WERI-Rb-1 (cell line): Measurements from ENCODE around the gene TRAPPC2.
A peak's percentile ranks its signal among the peaks of the same experiment; 100 is the strongest.
"Not testable (repeated sequence)": the region's sequence is repeated elsewhere in the genome, so short reads cannot be mapped to it uniquely, and the experiment has no call there.

Experiments used
- DNase-seq: peaks from one replicate; pipeline ENCODE4 v3.0.0-alpha.2; 2020
- H3K27ac ChIP-seq: fragments of 250-450 bp; sonication (Bioruptor Pico); 2 replicates; pipeline ENCODE4 v1.5.1; 2020; ENCODE audit warnings: mild to moderate bottlenecking, moderate library complexity
- H3K27me3 ChIP-seq: fragments of 250-450 bp; sonication (Bioruptor Pico); 2 replicates; pipeline ENCODE4 v1.5.1; 2021; ENCODE audit warnings: mild to moderate bottlenecking, low read depth, moderate library complexity; ENCODE audit not compliant: insufficient read depth, severe bottlenecking
- H3K36me3 ChIP-seq: fragments of 250-450 bp; sonication (Bioruptor Pico); 2 replicates; pipeline ENCODE4 v1.5.1; 2020; ENCODE audit warnings: mild to moderate bottlenecking, moderate library complexity
- H3K4me3 ChIP-seq: 2 replicates; pipeline ENCODE4 v1.5.1; 2011; ENCODE audit warnings: low read depth, mild to moderate bottlenecking, control low read depth, low read length
- H3K9me3 ChIP-seq: fragments of 250-450 bp; sonication (Bioruptor Pico); 2 replicates; pipeline ENCODE4 v1.5.1; 2021; ENCODE audit warnings: mild to moderate bottlenecking, moderate library complexity; ENCODE audit not compliant: severe bottlenecking
- TF ChIP-seq, protein P1 (sequence below): IDR thresholded peaks from 2 replicates; pipeline ENCODE4 v1.5.1; 2011; ENCODE audit warnings: low read depth, mild to moderate bottlenecking, control low read depth, inconsistent platforms, low read length

Gene TRAPPC2

DNA sequence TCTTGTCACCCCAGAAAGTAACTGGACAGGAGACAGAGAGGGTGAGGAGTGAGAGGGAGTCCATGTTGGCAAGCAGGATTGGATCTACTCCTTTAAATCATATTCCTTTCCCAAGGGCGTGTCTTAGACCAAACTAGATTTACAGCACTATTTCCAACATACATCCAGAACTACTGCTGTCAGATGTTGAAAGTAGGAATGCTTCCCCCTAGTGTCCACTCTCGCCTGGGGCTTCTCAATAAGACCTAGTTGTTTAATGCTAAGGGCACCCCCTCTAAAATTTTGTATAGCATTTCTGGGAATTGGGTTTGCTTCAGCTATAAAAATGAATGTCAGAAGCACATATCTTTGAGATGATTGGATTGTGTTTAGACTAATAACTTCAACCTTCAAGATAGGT, 13.4 kb upstream of the TRAPPC2 start:
- TF ChIP-seq, protein P1, sequence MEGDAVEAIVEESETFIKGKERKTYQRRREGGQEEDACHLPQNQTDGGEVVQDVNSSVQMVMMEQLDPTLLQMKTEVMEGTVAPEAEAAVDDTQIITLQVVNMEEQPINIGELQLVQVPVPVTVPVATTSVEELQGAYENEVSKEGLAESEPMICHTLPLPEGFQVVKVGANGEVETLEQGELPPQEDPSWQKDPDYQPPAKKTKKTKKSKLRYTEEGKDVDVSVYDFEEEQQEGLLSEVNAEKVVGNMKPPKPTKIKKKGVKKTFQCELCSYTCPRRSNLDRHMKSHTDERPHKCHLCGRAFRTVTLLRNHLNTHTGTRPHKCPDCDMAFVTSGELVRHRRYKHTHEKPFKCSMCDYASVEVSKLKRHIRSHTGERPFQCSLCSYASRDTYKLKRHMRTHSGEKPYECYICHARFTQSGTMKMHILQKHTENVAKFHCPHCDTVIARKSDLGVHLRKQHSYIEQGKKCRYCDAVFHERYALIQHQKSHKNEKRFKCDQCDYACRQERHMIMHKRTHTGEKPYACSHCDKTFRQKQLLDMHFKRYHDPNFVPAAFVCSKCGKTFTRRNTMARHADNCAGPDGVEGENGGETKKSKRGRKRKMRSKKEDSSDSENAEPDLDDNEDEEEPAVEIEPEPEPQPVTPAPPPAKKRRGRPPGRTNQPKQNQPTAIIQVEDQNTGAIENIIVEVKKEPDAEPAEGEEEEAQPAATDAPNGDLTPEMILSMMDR: peak; percentile 55

DNA sequence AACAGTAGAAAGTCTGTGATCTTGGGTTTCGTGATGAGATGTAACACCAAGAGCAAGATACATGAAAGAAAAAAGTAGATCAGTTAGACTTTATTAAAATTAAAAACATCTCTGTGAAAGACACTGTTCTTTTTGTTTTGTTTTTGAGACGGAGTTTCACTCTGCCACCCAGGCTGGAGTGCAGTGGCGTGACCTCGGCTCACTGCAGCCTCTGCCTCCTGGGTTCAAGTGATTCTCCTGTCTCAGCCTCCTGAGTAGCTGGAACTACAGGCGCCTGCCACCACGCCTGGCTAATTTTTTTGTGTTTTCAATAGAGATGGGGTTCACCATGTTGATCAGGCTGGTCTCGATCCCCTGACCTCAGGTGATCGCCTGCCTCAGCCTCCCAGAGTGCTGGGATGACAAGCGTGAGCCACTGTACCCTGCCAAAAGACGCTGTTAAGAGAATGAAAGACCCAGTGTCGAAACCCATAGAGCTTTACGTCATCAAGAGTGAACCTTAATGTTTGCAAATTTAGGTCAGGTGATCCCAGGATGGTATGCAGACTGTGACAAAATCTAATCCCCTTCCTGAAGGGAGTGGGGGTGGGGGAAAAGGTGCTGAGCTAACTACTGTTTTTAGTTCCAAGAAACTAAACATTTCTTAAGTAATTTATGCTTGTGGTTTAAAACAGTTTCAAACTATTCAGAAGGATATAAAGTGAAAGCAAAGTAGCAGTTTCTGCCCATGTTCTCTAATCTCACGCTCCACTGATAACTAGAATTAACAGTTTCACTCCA, 8.2 kb upstream of the TRAPPC2 start:
- H3K27ac ChIP-seq: no peak overlapping the region
- H3K9me3 ChIP-seq: no peaks in the 10 kb centered on the region
- no peak overlapping the region for H3K4me3 ChIP-seq
- TF ChIP-seq, protein P1: no peak
- peaks cover 59% of the 10 kb centered on the region for H3K36me3 ChIP-seq
- no peaks in the 10 kb centered on the region for H3K27me3 ChIP-seq
- DNase-seq: no peak

More for the DNA sequence above, 13.4 kb upstream of the TRAPPC2 start:
- Histone ChIP-seq H3K27ac (no peak overlapping the region), H3K4me3 (no peak overlapping the region), H3K27me3 (no peaks in the 10 kb centered on the region), H3K9me3 (no peaks in the 10 kb centered on the region), H3K36me3 (peaks cover 70% of the 10 kb centered on the region)
- peak; percentile 41 for DNase-seq

DNA sequence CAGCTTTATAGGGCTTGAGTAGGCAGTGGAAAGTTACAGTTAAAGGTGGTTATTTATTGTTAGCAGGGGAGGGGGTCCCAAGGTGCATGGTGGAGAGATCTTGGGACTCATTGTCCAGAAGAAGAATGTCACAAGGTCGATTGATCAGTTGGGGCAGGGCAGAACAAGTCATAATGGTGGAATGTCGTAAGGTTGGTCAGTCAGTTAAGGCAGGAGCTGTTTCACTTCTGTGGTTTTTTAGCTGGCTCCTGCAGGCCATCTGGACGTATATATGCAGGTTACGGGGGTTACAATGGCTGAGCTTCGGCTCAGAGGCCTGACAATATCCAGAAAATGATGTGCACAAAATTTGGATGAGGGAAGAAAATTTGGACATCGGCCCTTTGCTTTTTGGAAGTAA, 7.3 kb upstream of the TRAPPC2 start:
- H3K27me3 ChIP-seq: no peaks in the 10 kb centered on the region
- no peak overlapping the region for H3K4me3 ChIP-seq
- H3K36me3 ChIP-seq: peaks cover 56% of the 10 kb centered on the region
- no peaks in the 10 kb centered on the region for H3K9me3 ChIP-seq
- TF ChIP-seq, protein P1: no peak
- H3K27ac ChIP-seq: no peak overlapping the region
- no peak for DNase-seq

DNA sequence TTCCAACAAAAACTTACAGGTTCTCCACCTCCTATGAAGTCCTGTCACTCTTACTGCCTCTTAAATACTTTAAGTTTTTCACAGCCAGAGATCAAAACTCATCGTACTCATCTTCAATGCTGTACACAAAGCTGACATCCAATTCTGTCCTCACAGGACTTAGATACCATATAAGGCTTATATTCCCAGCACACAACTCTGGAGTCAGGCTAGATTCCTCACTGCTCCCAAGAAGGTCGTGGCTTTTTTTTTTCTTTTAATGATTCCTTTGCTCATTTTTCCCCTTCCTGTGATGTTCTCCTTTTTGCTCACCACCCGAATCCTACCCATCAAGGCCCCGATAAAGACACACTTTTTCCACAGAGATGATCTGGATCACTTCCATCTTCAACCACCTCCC, 914 bp downstream of the TRAPPC2 start:
- H3K36me3 ChIP-seq: peaks cover 33% of the 10 kb centered on the region
- H3K4me3 ChIP-seq: peak overlapping the region; percentile 79
- H3K27ac ChIP-seq: no peak overlapping the region
- no peak for DNase-seq
- no peaks in the 10 kb centered on the region for H3K27me3 ChIP-seq
- TF ChIP-seq, protein P1: no peak
- H3K9me3 ChIP-seq: no peaks in the 10 kb centered on the region

DNA sequence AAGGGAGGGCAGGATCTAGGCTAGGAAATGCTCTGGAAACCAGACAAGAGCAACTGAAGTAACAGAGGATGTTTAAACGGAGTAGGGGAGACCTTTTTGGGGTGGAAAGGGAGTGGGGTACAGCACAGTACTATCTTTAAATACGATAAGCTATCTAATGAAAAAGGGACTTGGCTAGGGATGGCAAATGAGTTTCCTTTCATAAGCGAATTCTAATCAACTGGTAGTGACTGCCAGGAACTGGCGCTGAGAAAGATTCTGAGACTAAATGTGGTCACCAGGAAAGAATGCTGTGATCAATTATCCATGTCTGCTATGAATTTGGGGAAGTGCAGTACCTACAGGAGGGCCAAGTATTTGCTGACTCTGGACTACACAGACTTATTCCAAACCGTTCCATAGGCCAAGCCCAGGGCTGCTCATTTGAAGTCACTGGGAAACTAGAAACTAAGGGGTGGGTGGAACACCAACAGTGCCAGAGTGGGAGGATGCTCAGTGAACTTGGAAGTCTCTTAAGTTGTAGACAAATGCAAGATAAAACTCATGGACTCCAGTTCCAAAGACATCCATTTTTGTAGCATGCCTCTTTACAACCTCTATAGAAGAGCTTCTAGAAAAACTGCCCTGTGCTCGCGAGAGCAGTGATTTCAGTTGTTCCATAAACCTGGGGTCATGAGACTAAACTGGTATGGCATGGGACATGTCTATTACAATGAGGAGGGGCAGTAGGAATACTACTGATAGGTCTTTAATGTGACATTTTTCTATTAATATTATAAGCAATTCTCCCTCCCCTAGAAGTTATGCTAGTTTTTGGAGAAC, 2.0 kb downstream of the TRAPPC2 start:
- no peak overlapping the region for H3K4me3 ChIP-seq
- TF ChIP-seq, protein P1: no peak
- no peak overlapping the region for H3K27ac ChIP-seq
- DNase-seq: no peak
- no peaks in the 10 kb centered on the region for H3K27me3 ChIP-seq
- no peaks in the 10 kb centered on the region for H3K9me3 ChIP-seq
- peaks cover 23% of the 10 kb centered on the region for H3K36me3 ChIP-seq

DNA sequence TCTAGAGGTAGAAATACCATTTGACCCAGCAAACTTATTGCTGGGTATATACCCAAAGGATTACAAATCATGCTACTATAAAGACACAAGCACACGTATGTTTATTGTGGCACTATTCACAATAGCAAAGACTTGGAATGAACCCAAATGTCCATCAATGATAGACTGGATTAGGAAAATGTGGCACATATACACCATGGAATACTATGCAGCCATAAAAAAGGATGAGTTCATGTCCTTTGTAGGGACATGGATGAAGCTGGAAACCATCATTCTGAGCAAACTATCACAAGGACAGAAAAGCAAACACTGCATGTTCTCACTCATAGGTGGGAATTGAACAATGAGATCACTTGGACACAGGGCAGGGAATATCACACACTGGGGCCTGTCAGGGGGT, 3.9 kb downstream of the TRAPPC2 start:
- not testable (repeated sequence) for H3K27ac ChIP-seq, DNase-seq, H3K27me3 ChIP-seq, H3K9me3 ChIP-seq, H3K4me3 ChIP-seq, H3K36me3 ChIP-seq

DNA sequence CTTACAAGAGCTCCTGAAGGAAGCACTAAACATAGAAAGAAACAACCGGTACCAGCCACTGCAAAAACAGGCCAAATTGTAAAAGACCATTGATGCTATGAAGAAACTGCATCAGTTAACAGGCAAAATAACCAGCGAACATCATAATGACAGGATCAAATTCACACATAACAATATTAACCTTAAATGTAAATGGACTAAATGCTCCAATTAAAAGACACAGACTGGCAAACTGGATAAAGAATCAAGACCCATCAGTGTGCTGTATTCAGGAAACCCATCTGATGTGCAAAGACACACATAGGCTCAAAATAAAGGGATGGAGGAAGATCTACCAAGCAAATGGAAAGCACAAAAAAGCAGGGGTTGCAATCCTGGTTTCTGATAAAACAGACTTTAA, 7.8 kb downstream of the TRAPPC2 start:
- not testable (repeated sequence) for DNase-seq, H3K4me3 ChIP-seq, H3K9me3 ChIP-seq, H3K27ac ChIP-seq, H3K27me3 ChIP-seq
- peaks cover 19% of the 10 kb centered on the region for H3K36me3 ChIP-seq

DNA sequence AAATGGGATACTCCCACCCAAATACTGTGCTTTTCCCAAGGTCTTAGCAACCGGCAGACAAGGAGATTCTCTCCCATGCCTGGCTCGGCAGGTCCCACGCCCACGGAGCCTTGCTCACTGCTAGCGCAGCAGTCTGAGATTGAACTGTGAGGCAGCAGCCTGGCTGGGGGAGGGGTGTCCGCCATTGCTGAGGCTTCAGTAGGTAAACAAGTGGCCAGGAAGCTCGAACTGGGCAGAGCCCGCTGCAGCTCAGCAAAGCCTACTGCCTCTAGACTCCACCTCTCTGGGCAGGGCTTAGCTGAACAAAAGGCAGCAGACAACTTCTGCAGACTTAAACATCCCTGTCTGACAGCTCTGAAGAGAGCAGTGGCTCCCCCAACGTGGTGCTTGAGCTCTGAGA, 9.5 kb downstream of the TRAPPC2 start:
- H3K9me3 ChIP-seq, DNase-seq, H3K27me3 ChIP-seq, H3K4me3 ChIP-seq, H3K27ac ChIP-seq: not testable (repeated sequence)
- H3K36me3 ChIP-seq: peaks cover 22% of the 10 kb centered on the region
